HG02759 (cell line): ENCODE measurements around the gene BTF3.

Experiments
- ATAC-seq: cut with Tn5 transposase; IDR thresholded peaks from one replicate; pipeline ENCODE4 v1.9.1; 2021; ENCODE audit warnings: mild to moderate bottlenecking, moderate library complexity; ENCODE audit not compliant: unreplicated experiment

Gene BTF3

GRCh38 chr5:73522989-73523388, 24.7 kb downstream of the BTF3 start:
- ATAC-seq: no peak

- no peak for ATAC-seq
Measured at GRCh38 chr5:73523861-73524260, 25.6 kb downstream of the BTF3 start.

GRCh38 chr5:73525606-73526203, 27.5 kb downstream of the BTF3 start:
- ATAC-seq: no peak

- ATAC-seq: no peak
Measured at GRCh38 chr5:73528248-73528647, 30.0 kb downstream of the BTF3 start.

DNA sequence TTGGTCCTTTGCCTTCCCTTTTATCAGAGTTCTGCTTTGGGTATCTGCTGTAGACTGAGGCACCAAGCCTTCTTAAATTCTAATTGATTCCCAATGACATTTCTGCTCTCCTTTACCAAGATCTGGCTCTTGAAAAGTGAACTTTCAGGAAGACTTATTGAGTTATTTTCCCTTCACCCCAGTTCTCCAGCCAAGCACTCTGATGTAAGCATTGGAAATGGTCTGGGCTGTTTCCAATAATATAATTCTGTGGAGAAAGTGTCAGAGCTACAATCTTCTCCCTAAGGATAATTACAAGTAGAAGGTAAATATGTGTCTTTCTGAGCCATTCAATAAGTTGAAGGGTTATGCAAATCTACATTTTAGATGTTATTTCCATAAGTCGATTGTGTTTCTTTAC, 30.8 kb downstream of the BTF3 start:
- ATAC-seq: no peak

DNA sequence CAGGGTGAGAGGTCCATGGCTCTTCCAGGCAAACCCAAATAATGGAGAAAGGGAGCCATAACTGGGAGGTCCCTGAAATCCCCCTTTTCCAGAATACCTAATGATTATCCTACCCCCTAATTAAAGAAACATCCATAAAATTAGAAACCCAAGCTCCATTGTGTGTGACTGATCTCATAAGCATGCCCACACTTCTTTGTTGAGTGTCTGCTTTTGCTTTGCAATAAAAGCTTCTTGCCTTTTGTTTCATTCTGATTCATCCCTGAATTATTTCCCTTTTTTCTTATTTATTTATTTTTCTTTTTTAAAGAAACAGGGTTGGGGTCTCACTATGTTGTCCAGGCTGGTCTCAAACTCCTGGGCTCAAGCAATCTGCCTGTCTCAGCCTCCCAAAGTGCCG, 33.1 kb downstream of the BTF3 start:
- ATAC-seq: no peak

DNA sequence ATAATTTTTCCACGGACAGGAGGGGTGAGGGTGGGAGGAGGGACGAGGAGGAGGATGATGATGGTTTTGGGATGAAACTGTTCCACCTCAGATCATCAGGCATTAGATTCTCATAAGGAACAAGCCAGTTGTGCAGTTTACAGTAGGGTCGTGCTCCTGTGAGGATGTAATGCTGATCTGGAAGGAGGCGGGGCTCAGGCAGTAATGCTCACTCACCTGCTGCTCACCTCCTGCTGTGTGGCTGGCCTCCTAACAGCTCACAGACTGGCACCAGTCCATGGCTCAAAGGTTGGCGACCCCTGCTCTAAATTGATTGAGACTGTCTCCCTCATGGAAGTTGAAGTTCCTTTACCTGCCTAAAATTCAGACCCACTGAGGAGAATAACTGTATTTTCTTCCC, 34.0 kb downstream of the BTF3 start:
- no peak for ATAC-seq

DNA sequence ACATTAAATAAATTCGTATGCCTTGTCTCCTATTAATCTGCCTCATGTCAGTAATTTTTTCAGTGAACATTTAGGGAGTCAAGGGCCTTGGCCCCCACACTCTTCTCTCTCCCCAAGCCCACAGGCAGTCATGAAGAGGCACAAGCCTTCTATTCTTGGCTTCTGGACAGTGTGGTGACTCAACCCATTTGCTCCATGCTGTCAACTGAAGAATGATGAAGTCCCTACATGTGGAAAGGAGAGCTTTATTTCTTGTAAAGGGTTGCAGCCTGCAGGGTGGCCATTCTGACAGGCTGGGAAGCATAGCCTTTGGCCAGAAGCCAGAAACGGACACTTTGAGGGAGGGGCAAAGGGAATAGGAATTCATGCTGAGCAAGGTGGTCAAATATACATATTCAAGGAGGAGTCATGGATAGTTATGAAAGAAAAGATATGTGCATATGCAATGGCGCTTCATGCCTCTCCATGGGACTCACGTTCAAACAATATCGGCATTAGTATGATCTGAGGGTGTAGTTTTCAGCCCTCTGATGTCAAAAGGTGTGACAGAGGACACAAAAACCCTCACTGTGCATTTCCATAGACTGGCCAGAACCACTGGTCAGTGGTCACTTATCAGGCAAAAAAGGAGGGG, 35.9 kb downstream of the BTF3 start:
- no peak for ATAC-seq

DNA sequence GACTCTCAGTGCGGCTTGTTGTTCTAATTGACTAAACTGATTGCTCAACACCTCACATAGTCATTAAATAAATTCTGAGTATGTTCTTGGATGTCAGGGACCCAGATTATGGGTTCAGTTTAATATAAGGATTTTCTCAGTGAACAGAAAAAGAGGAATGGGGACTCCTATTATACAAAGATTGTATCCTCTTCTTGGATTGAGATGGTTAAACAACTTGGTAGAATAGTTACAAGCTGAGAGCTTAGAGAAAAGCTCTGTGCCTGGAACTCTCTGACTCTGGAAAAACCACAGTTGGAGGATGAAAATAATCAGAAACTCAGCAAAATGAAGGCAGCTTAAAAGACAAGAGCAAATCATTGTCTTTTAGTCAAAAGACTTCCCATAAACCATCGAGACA, 36.7 kb downstream of the BTF3 start:
- ATAC-seq: no peak

GRCh38 chr5:73539730-73540129, 41.5 kb downstream of the BTF3 start:
- ATAC-seq: no peak

GRCh38 chr5:73540192-73540591, 42.0 kb downstream of the BTF3 start:
- no peak for ATAC-seq

DNA sequence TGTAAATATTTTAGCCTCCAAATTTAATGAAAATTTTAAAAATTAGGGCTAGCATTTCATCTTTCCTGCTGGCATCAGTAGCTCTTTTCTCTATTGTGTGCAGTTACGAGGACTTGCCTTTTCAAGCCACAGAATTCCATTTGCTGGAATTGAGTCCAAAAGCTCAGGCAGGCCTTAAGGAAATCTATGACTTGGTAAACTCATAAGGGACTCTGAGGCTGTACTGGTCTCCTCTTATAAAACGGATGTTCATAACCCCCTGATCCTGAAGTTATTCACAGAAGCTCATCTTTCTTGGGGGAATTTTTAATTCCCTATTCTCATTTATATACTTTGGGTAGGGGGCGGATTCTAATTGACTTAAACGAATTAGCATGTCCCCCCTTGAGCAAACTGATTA, 43.8 kb downstream of the BTF3 start:
- no peak for ATAC-seq

GRCh38 chr5:73544429-73545402, 46.5 kb downstream of the BTF3 start:
- ATAC-seq: no peak

DNA sequence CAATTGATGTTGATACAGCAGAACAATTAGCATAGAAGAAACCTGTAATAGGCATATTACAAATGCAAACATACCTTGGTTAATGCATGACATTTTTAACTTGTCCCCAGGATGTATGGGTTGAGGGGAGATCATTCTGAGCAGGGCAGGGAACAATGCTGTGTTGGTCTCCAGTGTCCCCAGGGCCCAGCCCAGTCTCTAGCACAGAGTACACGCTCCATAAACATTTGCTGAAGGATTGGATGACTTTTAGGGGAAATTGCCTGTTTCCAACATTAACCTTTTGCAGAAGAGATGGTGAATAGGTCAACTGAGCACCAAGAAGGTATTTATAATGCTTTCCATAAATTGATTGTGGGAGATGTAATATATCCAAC, 47.1 kb downstream of the BTF3 start:
- ATAC-seq: no peak

DNA sequence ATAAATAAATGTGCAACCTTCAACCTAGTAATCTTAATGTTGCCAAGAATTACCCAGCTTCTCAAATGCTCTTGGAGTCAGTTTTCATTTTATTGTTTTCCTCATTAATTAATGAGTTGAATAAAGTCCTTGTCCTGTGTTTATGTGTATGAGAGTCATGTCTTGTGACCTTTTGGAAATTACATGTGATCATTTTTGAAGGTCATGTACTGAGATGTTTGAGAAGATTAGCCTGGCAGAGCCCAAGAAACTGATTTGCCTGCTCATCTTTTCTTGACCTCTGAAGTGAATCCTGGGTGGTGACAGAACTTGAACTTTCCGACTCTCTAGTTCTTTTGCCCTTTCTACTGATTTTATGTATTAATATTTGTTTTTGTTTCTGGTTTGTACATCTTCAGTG, 51.8 kb downstream of the BTF3 start:
- no peak for ATAC-seq

DNA sequence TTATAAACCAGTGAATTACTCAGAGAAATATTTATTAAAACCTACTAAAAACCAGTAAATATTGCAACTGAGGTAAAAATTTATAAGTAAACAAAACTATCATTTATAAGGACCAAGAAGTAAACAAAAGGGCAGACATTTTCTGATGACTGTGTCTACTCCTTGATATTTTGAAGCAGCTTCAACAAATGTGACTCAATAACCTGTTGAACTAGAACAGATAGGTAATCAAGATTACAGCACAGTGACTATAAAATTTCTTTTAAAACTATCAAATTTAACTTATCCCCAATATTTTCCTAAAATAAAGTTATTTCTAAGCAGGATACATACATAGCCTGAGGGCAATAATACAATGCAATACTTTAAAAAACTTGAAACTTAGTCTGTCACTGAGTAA, 54.4 kb downstream of the BTF3 start:
- no peak for ATAC-seq
